Neuron (in vitro differentiated cells): ENCODE data around the gene ZNF219.

Experiments used
- H2AFZ ChIP-seq: one replicate; pipeline ENCODE4 v1.6.1; 2013; ENCODE audit warnings: low read depth, mild to moderate bottlenecking, inconsistent platforms, low read length, moderate library complexity
- H3K27me3 ChIP-seq: one replicate; pipeline ENCODE4 v1.6.1; 2013; ENCODE audit warnings: low read length; ENCODE audit not compliant: insufficient read depth
- H3K36me3 ChIP-seq: one replicate; pipeline ENCODE4 v1.6.1; 2013; ENCODE audit warnings: low read length; ENCODE audit not compliant: insufficient read depth
- H3K4me1 ChIP-seq: one replicate; pipeline ENCODE4 v1.6.1; 2013; ENCODE audit warnings: low read length; ENCODE audit not compliant: insufficient read depth
- H3K4me3 ChIP-seq: 2 replicates; pipeline ENCODE4 v1.5.1; 2013; ENCODE audit warnings: mild to moderate bottlenecking, low read length, moderate library complexity
- H3K9me3 ChIP-seq: one replicate; pipeline ENCODE4 v1.6.1; 2013; ENCODE audit warnings: low read length

Gene ZNF219

GRCh38 chr14:21089271-21089670, 9.2 kb downstream of the ZNF219 start:
- Histone ChIP-seq H3K27me3 (no peaks in the 10 kb centered on the region), H3K4me3 (no peak overlapping the region), H3K36me3 (peaks cover 75% of the 10 kb centered on the region), H2AFZ (no peak overlapping the region), H3K4me1 (peaks cover 31% of the 10 kb centered on the region), H3K9me3 (no peaks in the 10 kb centered on the region)

DNA sequence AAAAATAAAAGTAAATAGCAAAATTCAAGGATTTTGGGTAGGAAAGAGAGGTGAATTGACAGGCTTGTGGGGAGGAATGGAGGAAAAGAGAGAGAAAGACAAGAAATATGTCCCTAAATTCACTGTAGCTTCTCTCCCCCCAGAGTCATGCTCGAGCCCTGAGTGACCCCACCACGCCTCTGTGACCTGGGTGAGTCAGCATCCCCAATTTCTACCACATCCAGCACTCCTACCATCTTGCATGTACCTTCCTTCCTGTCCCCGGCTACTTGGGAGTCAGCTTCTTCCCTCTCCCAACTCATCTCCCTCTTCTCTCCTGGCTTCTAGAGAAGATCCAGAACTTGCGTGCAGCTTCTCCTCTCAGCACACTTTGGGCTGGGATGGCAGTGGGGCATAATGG, 9.8 kb downstream of the ZNF219 start:
- Histone ChIP-seq H3K4me1 (peaks cover 28% of the 10 kb centered on the region), H3K27me3 (no peaks in the 10 kb centered on the region), H3K36me3 (peaks cover 81% of the 10 kb centered on the region), H2AFZ (no peak overlapping the region), H3K4me3 (no peak overlapping the region), H3K9me3 (no peaks in the 10 kb centered on the region)

GRCh38 chr14:21087294-21088091, 11.0 kb downstream of the ZNF219 start:
- no peaks in the 10 kb centered on the region for H3K27me3 ChIP-seq
- H3K4me3 ChIP-seq, result no peak overlapping the region
- no peaks in the 10 kb centered on the region for H3K9me3 ChIP-seq
- H3K36me3 ChIP-seq, result peaks cover 81% of the 10 kb centered on the region
- H2AFZ ChIP-seq, result no peak overlapping the region
- peaks cover 20% of the 10 kb centered on the region for H3K4me1 ChIP-seq

GRCh38 chr14:21086908-21087293, 11.6 kb downstream of the ZNF219 start:
- Histone ChIP-seq H3K4me1 (peaks cover 20% of the 10 kb centered on the region), H3K4me3 (no peak overlapping the region), H3K36me3 (peaks cover 81% of the 10 kb centered on the region)

DNA sequence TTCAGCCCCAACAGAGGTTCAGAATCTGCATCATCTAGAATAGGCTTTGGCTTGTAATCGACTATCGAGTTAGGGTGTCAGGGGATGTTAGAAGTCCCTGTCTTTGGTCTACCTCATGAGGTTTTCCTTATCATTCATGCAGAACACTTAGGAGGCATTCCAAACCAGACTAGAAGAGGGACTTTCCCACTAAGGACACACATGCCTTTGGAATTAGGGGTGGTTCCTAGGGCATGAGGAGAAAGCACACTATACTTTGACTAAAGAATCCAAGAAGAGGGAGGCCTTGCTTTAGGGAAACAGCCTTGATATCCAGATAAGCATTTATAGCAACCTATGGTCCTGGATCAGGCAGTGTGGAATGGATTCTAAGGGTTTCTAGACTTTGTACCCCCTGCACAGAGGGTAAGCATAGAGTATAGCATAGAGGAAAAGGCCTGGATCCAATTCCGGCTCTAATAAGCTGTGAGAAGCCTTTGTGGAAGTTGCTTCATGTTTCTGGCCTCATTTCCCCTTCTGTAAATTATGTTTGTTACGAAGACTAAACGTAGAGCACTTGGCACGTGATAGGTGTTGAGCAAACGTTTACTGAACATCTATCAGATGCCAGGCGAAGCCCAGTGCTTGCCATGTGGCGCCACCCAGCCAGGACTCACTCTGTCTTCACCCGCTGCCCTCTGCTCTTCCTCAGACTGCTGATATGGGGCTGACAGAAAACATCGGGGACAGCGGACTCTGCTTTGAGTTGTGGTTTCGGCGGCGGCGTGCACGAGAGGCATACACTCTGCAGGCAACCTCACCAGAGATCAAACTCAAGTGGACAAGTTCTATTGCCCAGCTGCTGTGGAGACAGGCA, 13.2 kb downstream of the ZNF219 start:
- Histone ChIP-seq H2AFZ (no peak overlapping the region), H3K9me3 (no peaks in the 10 kb centered on the region), H3K36me3 (peaks cover 80% of the 10 kb centered on the region), H3K27me3 (no peaks in the 10 kb centered on the region), H3K4me3 (no peak overlapping the region), H3K4me1 (peaks cover 20% of the 10 kb centered on the region)

More at GRCh38 chr14:21086908-21087293, 11.6 kb downstream of the ZNF219 start:
- Histone ChIP-seq H3K27me3 (no peaks in the 10 kb centered on the region), H2AFZ (no peak overlapping the region), H3K9me3 (no peaks in the 10 kb centered on the region)

- H3K36me3 ChIP-seq, result peaks cover 81% of the 10 kb centered on the region
- H2AFZ ChIP-seq, result no peak overlapping the region
- H3K27me3 ChIP-seq, result no peaks in the 10 kb centered on the region
- no peaks in the 10 kb centered on the region for H3K9me3 ChIP-seq
- peaks cover 20% of the 10 kb centered on the region for H3K4me1 ChIP-seq
- H3K4me3 ChIP-seq, result no peak overlapping the region
Observed at GRCh38 chr14:21084396-21084795, 14.1 kb downstream of the ZNF219 start.

DNA sequence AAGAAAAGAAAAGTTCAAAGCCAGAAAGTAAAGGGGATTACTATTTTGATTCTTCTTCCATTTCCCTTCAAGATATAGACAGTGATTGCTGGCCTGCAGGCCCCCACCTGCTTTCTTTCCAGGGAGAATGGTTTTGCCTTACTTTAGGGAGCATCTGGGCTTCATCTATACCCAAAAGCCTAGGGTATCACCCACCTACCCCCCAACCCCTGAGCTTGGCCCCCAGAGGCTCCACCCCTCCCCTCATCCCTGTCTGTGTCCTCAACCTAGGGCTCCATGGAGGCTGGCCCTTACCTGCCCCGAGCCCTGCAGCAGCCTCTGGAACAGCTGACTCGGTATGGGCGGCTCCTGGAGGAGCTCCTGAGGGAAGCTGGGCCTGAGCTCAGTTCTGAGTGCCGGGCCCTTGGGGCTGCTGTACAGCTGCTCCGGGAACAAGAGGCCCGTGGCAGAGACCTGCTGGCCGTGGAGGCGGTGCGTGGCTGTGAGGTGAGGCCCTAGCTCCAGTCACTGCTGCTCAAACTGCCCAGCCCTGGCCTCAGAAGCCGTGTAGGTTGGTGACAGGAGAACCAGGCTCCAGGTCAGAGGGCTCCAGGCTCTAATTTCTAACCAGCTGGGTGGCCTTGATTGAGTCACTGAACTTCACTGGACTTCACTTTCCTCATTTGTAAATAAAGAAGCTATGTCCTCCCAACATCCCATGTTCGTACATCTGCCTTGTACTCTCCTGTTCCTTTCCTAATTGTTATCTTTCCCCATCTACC, 14.7 kb downstream of the ZNF219 start:
- no peak overlapping the region for H3K4me3 ChIP-seq
- H3K4me1 ChIP-seq, result peaks cover 18% of the 10 kb centered on the region
- H3K36me3 ChIP-seq, result peaks cover 81% of the 10 kb centered on the region
- H3K27me3 ChIP-seq, result no peaks in the 10 kb centered on the region
- H2AFZ ChIP-seq, result no peak overlapping the region
- no peaks in the 10 kb centered on the region for H3K9me3 ChIP-seq

GRCh38 chr14:21081521-21082142, 16.8 kb downstream of the ZNF219 start:
- no peaks in the 10 kb centered on the region for H3K27me3 ChIP-seq
- H2AFZ ChIP-seq, result no peak overlapping the region
- H3K4me1 ChIP-seq, result peaks cover 1% of the 10 kb centered on the region
- no peaks in the 10 kb centered on the region for H3K9me3 ChIP-seq
- no peak overlapping the region for H3K4me3 ChIP-seq
- peaks cover 92% of the 10 kb centered on the region for H3K36me3 ChIP-seq

DNA sequence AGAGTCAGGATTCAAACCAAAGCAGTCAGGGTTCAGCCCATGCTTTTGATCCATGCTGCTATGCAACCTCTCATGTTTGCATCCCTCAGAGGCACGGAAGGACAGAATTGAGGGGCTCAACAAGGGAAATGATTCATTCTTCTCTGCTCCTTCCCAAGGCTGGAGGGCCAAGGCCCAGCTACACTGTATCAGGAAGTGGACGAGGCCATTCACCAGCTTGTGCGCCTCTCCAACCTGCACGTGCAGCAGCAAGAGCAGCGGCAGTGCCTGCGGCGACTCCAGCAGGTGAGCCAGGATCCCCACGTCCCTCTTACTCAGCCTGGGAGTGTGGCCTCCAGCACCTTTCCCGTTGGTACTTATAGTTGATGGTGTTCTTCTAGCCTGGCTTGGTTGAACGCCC, 19.7 kb downstream of the ZNF219 start:
- peaks cover 90% of the 10 kb centered on the region for H3K36me3 ChIP-seq
- no peak overlapping the region for H3K4me3 ChIP-seq
- H3K9me3 ChIP-seq, result no peaks in the 10 kb centered on the region
- no peaks in the 10 kb centered on the region for H3K4me1 ChIP-seq
- H2AFZ ChIP-seq, result no peak overlapping the region
- no peaks in the 10 kb centered on the region for H3K27me3 ChIP-seq

- Histone ChIP-seq H3K9me3 (no peaks in the 10 kb centered on the region), H3K36me3 (peaks cover 91% of the 10 kb centered on the region)
Observed at GRCh38 chr14:21078287-21078686, 20.2 kb downstream of the ZNF219 start.

DNA sequence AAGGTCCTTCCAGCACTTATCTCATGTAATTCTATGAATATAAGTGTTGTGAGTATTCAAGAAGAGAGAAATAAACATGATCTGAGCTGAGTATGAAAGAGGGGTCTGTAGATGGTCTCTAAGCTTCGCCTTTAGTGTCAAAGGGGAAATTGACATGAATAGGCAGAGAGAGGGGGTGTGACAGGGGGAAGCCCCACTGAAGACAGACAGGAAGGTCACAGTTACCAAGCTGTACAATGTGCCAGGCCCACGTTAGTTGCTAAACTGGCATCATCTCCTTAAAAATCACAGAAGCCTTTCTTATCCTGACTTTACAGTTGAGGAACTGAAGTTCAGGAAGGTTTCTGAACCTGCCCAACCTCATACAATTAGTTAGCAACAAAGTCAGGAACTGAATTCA, 20.8 kb downstream of the ZNF219 start:
- H3K4me1 ChIP-seq, result no peaks in the 10 kb centered on the region

More at GRCh38 chr14:21078287-21078686, 20.2 kb downstream of the ZNF219 start:
- Histone ChIP-seq H3K4me3 (no peak overlapping the region), H3K27me3 (no peaks in the 10 kb centered on the region), H2AFZ (no peak overlapping the region), H3K4me1 (no peaks in the 10 kb centered on the region)

GRCh38 chr14:21075719-21076437, 22.6 kb downstream of the ZNF219 start:
- H3K36me3 ChIP-seq, result peaks cover 80% of the 10 kb centered on the region
- H3K4me3 ChIP-seq, result no peak overlapping the region
- H2AFZ ChIP-seq, result no peak overlapping the region
- H3K4me1 ChIP-seq, result peaks cover 10% of the 10 kb centered on the region
- no peaks in the 10 kb centered on the region for H3K27me3 ChIP-seq
- H3K9me3 ChIP-seq, result no peaks in the 10 kb centered on the region

More for the DNA sequence above, 20.8 kb downstream of the ZNF219 start:
- Histone ChIP-seq H3K9me3 (no peaks in the 10 kb centered on the region), H2AFZ (no peak overlapping the region), H3K4me3 (no peak overlapping the region), H3K36me3 (peaks cover 92% of the 10 kb centered on the region), H3K27me3 (no peaks in the 10 kb centered on the region)
